ENCODE measurements around the gene ZNF787. TPM values are rescaled to one million over a fixed set of nuclear protein-coding genes. Genes with fewer than 3 reads are reported as not detected.

The ZNF787 gene
- total and polyA plus RNA-seq, 4 donors: 2.9 to 23.6 (median 18.8) TPM

DNA sequence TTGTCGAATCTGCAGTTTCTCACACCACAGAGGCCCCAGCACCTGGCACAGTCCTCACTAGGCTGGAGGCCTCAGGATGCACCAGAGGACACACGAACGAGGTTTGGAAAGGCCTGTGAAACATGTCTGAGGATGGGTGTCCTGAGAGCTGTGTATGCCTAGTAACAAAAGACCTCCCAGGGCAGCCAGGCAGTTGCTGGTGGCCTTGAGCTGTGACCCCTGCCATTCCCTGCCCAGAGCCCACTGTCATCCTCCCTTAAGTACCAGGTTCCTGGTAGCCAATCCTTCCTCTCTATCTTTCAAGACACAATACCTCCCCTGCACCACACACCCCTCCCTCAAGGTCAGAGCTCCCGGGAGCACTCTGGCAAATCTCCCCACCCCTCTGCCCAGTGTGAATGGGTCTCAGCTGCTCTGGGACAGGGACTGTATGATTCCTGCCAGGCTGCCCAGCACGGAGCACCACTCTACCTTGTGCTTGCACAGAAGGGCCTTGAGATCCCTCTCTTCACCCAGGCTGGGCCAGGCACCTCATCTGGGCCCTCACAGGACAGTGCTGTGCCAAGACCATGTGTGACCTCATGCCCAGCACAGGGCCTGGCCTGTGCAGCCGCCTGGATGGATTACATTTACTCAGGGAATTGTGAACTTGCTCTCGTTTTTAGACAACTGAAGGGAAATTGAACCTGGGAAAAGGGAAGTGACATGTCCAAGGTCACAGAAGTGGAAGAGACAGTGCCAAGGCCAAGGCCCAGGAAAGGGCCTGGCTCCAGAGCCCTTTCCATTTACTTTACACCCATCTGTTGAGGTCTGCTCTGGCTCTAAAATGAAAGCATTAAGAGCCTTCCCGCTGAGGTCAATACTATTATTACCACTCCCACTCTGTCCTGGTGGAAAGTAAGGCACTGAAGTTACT lies 2.2 kb downstream of the ZNF787 start:
- TF ChIP-seq, protein P1, sequence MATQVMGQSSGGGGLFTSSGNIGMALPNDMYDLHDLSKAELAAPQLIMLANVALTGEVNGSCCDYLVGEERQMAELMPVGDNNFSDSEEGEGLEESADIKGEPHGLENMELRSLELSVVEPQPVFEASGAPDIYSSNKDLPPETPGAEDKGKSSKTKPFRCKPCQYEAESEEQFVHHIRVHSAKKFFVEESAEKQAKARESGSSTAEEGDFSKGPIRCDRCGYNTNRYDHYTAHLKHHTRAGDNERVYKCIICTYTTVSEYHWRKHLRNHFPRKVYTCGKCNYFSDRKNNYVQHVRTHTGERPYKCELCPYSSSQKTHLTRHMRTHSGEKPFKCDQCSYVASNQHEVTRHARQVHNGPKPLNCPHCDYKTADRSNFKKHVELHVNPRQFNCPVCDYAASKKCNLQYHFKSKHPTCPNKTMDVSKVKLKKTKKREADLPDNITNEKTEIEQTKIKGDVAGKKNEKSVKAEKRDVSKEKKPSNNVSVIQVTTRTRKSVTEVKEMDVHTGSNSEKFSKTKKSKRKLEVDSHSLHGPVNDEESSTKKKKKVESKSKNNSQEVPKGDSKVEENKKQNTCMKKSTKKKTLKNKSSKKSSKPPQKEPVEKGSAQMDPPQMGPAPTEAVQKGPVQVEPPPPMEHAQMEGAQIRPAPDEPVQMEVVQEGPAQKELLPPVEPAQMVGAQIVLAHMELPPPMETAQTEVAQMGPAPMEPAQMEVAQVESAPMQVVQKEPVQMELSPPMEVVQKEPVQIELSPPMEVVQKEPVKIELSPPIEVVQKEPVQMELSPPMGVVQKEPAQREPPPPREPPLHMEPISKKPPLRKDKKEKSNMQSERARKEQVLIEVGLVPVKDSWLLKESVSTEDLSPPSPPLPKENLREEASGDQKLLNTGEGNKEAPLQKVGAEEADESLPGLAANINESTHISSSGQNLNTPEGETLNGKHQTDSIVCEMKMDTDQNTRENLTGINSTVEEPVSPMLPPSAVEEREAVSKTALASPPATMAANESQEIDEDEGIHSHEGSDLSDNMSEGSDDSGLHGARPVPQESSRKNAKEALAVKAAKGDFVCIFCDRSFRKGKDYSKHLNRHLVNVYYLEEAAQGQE (IDR thresholded peaks at IDR 0.05): no peak
- TF ChIP-seq NR2F2 (IDR thresholded peaks at IDR 0.05): peak; percentile 19
- Histone ChIP-seq H3K36me3 (ENCODE audit: control insufficient read depth in 4 of 4, insufficient read depth in 3 of 4, low read depth in 1 of 4, low read length in 3 of 4) (no peaks in the 10 kb centered on the region), H3K9ac (ENCODE audit: low read depth in 1 of 2, low read length in 2 of 2) (peak overlapping the region; percentile 29 to 34), H3K9me3 (ENCODE audit: control insufficient read depth in 4 of 4, low read length in 3 of 4) (no peaks in the 10 kb centered on the region), H3K4me1 (ENCODE audit: control insufficient read depth in 4 of 4, insufficient read depth in 4 of 4, low read length in 3 of 4) (peaks cover 20 to 60% (median 47%) of the 10 kb centered on the region in 4 donors), H3K27ac (ENCODE audit: low read depth in 1 of 2, low read length in 2 of 2) (peak overlapping the region; percentile 92 to 97), H3K4me3 (ENCODE audit: low read depth in 1 of 3, low read length in 3 of 3) (peak overlapping the region; percentile 71 to 84 (median 79)), H3K27me3 (ENCODE audit: control insufficient read depth in 4 of 4, insufficient read depth in 4 of 4, low read length in 3 of 4) (no peaks in the 10 kb centered on the region)
- 23% methylated on average over 8 of the region's 8 CpGs for WGBS
- no peak for DNase-seq (ENCODE audit: low spot score)

DNA sequence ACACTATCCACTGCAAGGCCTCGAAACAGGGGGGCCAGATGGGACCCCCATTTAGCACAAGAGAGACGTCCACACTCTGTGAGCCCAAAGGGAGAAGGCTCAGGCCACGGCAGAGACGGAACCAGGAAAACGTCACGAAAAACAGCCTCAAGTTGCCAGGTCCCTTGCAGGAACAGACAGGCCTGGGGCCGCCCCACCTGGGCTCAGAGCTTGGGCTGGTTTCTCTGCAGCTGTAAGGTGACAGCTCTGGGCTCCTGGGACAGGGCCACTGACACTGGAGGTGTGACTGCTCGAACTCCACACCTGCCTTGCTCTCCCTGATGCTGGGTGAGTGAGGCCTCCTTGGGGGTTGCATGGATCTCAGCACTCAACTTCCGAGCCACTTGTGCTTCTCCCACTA lies 3.2 kb downstream of the ZNF787 start:
- peaks cover 20 to 69% (median 58%) of the 10 kb centered on the region in 4 donors for H3K4me1 ChIP-seq (ENCODE audit: control insufficient read depth in 4 of 4, insufficient read depth in 4 of 4, low read length in 3 of 4)
- no peaks in the 10 kb centered on the region for H3K9me3 ChIP-seq (ENCODE audit: control insufficient read depth in 4 of 4, low read length in 3 of 4)
- no peaks in the 10 kb centered on the region for H3K27me3 ChIP-seq (ENCODE audit: control insufficient read depth in 4 of 4, insufficient read depth in 4 of 4, low read length in 3 of 4)
- TF ChIP-seq GABPA (IDR thresholded peaks at IDR 0.05 in 1 of 2, conservative IDR thresholded peaks at IDR 0.05 in 1 of 2) (no peak), EGR1 (IDR thresholded peaks at IDR 0.05; ENCODE audit: low read depth in 2 of 2) (no peak), YY1 (IDR thresholded peaks at IDR 0.05) (no peak), FOXA2 (IDR thresholded peaks at IDR 0.05) (no peak), HNF4G (IDR thresholded peaks at IDR 0.05) (no peak), NR2F2 (IDR thresholded peaks at IDR 0.05) (no peak), TAF1 (conservative IDR thresholded peaks at IDR 0.05) (no peak), JUND (IDR thresholded peaks at IDR 0.05) (no peak), SP1 (IDR thresholded peaks at IDR 0.05) (no peak), FOXA1 (IDR thresholded peaks at IDR 0.05) (no peak), RXRA (IDR thresholded peaks at IDR 0.05) (no peak), RAD21 (IDR thresholded peaks at IDR 0.05) (no peak), HNF4A (conservative IDR thresholded peaks at IDR 0.05) (no peak)
- TF ChIP-seq, protein P2, sequence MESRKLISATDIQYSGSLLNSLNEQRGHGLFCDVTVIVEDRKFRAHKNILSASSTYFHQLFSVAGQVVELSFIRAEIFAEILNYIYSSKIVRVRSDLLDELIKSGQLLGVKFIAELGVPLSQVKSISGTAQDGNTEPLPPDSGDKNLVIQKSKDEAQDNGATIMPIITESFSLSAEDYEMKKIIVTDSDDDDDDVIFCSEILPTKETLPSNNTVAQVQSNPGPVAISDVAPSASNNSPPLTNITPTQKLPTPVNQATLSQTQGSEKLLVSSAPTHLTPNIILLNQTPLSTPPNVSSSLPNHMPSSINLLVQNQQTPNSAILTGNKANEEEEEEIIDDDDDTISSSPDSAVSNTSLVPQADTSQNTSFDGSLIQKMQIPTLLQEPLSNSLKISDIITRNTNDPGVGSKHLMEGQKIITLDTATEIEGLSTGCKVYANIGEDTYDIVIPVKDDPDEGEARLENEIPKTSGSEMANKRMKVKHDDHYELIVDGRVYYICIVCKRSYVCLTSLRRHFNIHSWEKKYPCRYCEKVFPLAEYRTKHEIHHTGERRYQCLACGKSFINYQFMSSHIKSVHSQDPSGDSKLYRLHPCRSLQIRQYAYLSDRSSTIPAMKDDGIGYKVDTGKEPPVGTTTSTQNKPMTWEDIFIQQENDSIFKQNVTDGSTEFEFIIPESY (IDR thresholded peaks at IDR 0.05): no peak
- TF ChIP-seq, protein P3, sequence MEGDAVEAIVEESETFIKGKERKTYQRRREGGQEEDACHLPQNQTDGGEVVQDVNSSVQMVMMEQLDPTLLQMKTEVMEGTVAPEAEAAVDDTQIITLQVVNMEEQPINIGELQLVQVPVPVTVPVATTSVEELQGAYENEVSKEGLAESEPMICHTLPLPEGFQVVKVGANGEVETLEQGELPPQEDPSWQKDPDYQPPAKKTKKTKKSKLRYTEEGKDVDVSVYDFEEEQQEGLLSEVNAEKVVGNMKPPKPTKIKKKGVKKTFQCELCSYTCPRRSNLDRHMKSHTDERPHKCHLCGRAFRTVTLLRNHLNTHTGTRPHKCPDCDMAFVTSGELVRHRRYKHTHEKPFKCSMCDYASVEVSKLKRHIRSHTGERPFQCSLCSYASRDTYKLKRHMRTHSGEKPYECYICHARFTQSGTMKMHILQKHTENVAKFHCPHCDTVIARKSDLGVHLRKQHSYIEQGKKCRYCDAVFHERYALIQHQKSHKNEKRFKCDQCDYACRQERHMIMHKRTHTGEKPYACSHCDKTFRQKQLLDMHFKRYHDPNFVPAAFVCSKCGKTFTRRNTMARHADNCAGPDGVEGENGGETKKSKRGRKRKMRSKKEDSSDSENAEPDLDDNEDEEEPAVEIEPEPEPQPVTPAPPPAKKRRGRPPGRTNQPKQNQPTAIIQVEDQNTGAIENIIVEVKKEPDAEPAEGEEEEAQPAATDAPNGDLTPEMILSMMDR (IDR thresholded peaks at IDR 0.05; ENCODE audit: low read depth, low read length, missing input control): no peak
- TF ChIP-seq, protein P4, sequence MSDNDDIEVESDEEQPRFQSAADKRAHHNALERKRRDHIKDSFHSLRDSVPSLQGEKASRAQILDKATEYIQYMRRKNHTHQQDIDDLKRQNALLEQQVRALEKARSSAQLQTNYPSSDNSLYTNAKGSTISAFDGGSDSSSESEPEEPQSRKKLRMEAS (IDR thresholded peaks at IDR 0.05): no peak
- TF ChIP-seq, protein P1 (IDR thresholded peaks at IDR 0.05): no peak
- TF ChIP-seq, protein P5, sequence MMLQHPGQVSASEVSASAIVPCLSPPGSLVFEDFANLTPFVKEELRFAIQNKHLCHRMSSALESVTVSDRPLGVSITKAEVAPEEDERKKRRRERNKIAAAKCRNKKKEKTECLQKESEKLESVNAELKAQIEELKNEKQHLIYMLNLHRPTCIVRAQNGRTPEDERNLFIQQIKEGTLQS (IDR thresholded peaks at IDR 0.05): no peak
- no peaks in the 10 kb centered on the region for H3K36me3 ChIP-seq (ENCODE audit: control insufficient read depth in 4 of 4, insufficient read depth in 3 of 4, low read depth in 1 of 4, low read length in 3 of 4)
- DNase-seq (ENCODE audit: low spot score): no peak
- no peak overlapping the region for H3K9ac ChIP-seq (ENCODE audit: low read depth in 1 of 2, low read length in 2 of 2)
- H3K27ac ChIP-seq (ENCODE audit: low read depth in 1 of 2, low read length in 2 of 2): no peak overlapping the region
- H3K4me3 ChIP-seq (ENCODE audit: low read depth in 1 of 3, low read length in 3 of 3): no peak overlapping the region
- WGBS: 69% methylated on average over 9 of the region's 9 CpGs

Measured in liver (tissue), 9 donors.